HepG2 (cell line): ENCODE data around the gene RPF1. TPM values are rescaled to one million over a fixed set of nuclear protein-coding genes. Genes with fewer than 3 reads are reported as not detected.

Experiments used
- ATAD3A ChIP-seq: sonication (generic); formaldehyde crosslinking; IDR thresholded peaks from 2 replicates; pipeline ENCODE4 v1.4.0; 2020; ENCODE audit warnings: missing genetic modification reagents
- EED ChIP-seq: sonication (generic); formaldehyde crosslinking; IDR thresholded peaks from 2 replicates; pipeline ENCODE4 v1.5.0; 2020; ENCODE audit warnings: mild to moderate bottlenecking, missing genetic modification reagents
- EP300 ChIP-seq, 3 experiments: sonication (generic) in 1 of 3; formaldehyde crosslinking in 1 of 3; IDR thresholded peaks; 2 replicates each; pipeline versions ENCODE4 v1.5.1 to v1.6.1; 2011 to 2020; ENCODE audit warnings: low read depth in 2 of 3, low read length in 2 of 3, borderline replicate concordance in 1 of 3, improper control_type of control experiment in 1 of 3, mild to moderate bottlenecking in 1 of 3, missing genetic modification reagents in 1 of 3, moderate library complexity in 1 of 3
- MEF2D ChIP-seq: sonication (generic); formaldehyde crosslinking; IDR thresholded peaks from 2 replicates; pipeline ENCODE4 v1.5.1; 2020; ENCODE audit warnings: mild to moderate bottlenecking, missing genetic modification reagents
- PAXIP1 ChIP-seq: sonication (generic); formaldehyde crosslinking; conservative IDR thresholded peaks from 2 replicates; pipeline ENCODE4 v1.4.0; 2020; ENCODE audit warnings: mild to moderate bottlenecking, missing genetic modification reagents, moderate library complexity
- XBP1 ChIP-seq: sonication (generic); formaldehyde crosslinking; IDR thresholded peaks from 2 replicates; pipeline ENCODE4 v1.5.0; 2020; ENCODE audit warnings: missing genetic modification reagents
- ZBTB20 ChIP-seq: sonication (generic); formaldehyde crosslinking; IDR thresholded peaks from 2 replicates; pipeline ENCODE4 v1.8.1; 2023; ENCODE audit warnings: missing genetic modification reagents, low read depth, mild to moderate bottlenecking, borderline replicate concordance
- ZNF30 ChIP-seq: sonication (generic); formaldehyde crosslinking; IDR thresholded peaks from 2 replicates; pipeline ENCODE4 v1.5.0; 2020; ENCODE audit warnings: mild to moderate bottlenecking, missing genetic modification reagents
- ZNF761 ChIP-seq: sonication (generic); formaldehyde crosslinking; conservative IDR thresholded peaks from 2 replicates; pipeline ENCODE4 v1.4.0; 2020; ENCODE audit warnings: mild to moderate bottlenecking, missing genetic modification reagents
- ZNF839 ChIP-seq: sonication (generic); formaldehyde crosslinking; IDR thresholded peaks from 2 replicates; pipeline ENCODE4 v1.4.0; 2020; ENCODE audit warnings: missing genetic modification reagents, mild to moderate bottlenecking, borderline replicate concordance
- polyA plus RNA-seq, 8 experiments: library from polyadenylated mRNA; depleted of rRNA in 3 of 8; stranded (reverse) in 7 of 8; unstranded in 1 of 8; fragments of >200 nt; fragmentation: Illumina TruSeq in 4 of 8; extraction: Trizol in 4 of 8; gene quantifications; 2 replicates each; pipeline versions ENCODE4 v1.2.1 to v1.2.3, GENCODE V29; 2011 to 2016; ENCODE audit warnings: low read depth in 4 of 8, missing spikeins in 1 of 8, mixed read lengths in 1 of 8; ENCODE audit not compliant: insufficient read depth in 1 of 8
- total RNA-seq, 5 experiments: library from RNA; depleted of rRNA; stranded (reverse); fragments of >200 nt; fragmentation: Illumina TruSeq; extraction: Trizol; gene quantifications; 2 replicates each; pipeline ENCODE4 v1.2.3, GENCODE V29; 2016; ENCODE audit warnings: low read depth in 1 of 5
- TF ChIP-seq, protein P1 (sequence below): sonication (generic); formaldehyde crosslinking; IDR thresholded peaks from 2 replicates; pipeline ENCODE4 v1.9.0; 2021; ENCODE audit warnings: missing genetic modification reagents, borderline replicate concordance
- TF ChIP-seq, protein P2 (sequence below): IDR thresholded peaks from 2 replicates; pipeline ENCODE4 v1.6.1; 2016; ENCODE audit warnings: missing compliant biosample characterization, missing genetic modification reagents, borderline replicate concordance
- TF ChIP-seq, protein P3 (sequence below): sonication (generic); formaldehyde crosslinking; IDR thresholded peaks from 2 replicates; pipeline ENCODE4 v1.5.1; 2020; ENCODE audit warnings: mild to moderate bottlenecking, missing genetic modification reagents, borderline replicate concordance

RPF1 gene
- total and polyA plus RNA-seq, 2 of the 13 experiments (the other 11 are each of a cell fraction or from before 2014, with no cell fraction given) = 23.0 to 39.0 TPM

DNA sequence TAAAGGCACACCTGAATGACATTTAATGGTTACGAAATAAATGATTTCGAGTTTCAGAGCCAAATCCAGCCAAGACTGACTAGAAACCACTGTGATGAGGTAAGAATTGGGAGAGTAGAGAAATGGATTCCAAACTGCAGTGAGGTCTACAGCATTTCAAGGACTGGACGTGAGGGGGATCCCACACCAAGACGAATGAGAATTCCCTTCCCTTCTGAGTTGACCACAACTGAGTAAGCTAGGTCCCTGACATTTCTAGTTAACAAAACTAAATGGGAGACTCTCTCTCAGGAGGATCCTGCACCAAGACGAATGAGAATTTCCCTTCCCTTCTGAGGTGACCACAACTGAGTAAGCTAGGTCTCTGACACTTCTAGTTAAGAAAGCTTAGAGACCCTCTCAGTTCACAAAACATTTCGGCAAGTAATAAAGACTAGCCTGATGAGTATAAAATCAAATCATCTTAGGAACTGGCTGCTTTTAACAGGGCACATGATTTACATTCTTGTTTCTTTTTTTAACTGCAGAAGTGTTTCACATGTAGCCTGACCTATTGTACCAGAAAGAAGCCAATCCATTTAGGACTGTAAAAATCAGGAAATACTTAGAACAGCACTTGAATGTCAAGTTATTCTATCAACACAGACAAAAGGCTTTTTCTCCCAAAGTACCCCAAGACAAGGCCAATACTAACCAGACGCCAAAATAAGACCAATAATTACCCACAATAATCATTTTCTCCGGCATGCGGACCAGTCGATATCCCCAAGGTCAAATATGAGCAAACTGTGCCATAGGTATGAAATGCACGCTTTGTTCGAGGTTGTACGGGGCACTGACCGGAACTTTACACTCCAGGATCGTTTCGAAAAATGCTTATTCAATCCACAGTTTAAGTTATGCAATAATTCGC, 25.8 kb downstream of the RPF1 start (continued):
- TF ChIP-seq ATAD3A (CRISPR knock-in tag) = no peak
- 0 out of 2 replicates have a peak, but pooled peaks have one; percentile 28 for TF ChIP-seq MEF2D
- TF ChIP-seq ZBTB20 = no peak; the same call in 1 of the 2 replicates
- TF ChIP-seq EP300 (IDR thresholded peaks at IDR 0.05; ENCODE audit: low read depth in 2 of 2, low read length in 2 of 2) = peak in 1 of 2 experiments; percentile 65; a peak in 2 of 4 replicates
- peak; percentile 43; the same call in 1 of the 2 replicates for TF ChIP-seq EP300 (CRISPR knock-in tag; IDR thresholded peaks at IDR 0.05; ENCODE audit: borderline replicate concordance)
- TF ChIP-seq, protein P1, sequence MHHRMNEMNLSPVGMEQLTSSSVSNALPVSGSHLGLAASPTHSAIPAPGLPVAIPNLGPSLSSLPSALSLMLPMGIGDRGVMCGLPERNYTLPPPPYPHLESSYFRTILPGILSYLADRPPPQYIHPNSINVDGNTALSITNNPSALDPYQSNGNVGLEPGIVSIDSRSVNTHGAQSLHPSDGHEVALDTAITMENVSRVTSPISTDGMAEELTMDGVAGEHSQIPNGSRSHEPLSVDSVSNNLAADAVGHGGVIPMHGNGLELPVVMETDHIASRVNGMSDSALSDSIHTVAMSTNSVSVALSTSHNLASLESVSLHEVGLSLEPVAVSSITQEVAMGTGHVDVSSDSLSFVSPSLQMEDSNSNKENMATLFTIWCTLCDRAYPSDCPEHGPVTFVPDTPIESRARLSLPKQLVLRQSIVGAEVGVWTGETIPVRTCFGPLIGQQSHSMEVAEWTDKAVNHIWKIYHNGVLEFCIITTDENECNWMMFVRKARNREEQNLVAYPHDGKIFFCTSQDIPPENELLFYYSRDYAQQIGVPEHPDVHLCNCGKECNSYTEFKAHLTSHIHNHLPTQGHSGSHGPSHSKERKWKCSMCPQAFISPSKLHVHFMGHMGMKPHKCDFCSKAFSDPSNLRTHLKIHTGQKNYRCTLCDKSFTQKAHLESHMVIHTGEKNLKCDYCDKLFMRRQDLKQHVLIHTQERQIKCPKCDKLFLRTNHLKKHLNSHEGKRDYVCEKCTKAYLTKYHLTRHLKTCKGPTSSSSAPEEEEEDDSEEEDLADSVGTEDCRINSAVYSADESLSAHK = no peak
- TF ChIP-seq EED (CRISPR knock-in tag) = no peak
- TF ChIP-seq PAXIP1 (CRISPR knock-in tag) = peak; percentile 80
- TF ChIP-seq XBP1 (CRISPR knock-in tag) = no peak
- no peak for TF ChIP-seq ZNF839 (CRISPR knock-in tag)
- no peak for TF ChIP-seq ZNF30 (CRISPR knock-in tag)
- TF ChIP-seq, protein P2, sequence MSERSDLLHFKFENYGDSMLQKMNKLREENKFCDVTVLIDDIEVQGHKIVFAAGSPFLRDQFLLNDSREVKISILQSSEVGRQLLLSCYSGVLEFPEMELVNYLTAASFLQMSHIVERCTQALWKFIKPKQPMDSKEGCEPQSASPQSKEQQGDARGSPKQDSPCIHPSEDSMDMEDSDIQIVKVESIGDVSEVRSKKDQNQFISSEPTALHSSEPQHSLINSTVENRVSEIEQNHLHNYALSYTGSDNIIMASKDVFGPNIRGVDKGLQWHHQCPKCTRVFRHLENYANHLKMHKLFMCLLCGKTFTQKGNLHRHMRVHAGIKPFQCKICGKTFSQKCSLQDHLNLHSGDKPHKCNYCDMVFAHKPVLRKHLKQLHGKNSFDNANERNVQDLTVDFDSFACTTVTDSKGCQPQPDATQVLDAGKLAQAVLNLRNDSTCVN (CRISPR knock-in tag) = no peak
- TF ChIP-seq, protein P3, sequence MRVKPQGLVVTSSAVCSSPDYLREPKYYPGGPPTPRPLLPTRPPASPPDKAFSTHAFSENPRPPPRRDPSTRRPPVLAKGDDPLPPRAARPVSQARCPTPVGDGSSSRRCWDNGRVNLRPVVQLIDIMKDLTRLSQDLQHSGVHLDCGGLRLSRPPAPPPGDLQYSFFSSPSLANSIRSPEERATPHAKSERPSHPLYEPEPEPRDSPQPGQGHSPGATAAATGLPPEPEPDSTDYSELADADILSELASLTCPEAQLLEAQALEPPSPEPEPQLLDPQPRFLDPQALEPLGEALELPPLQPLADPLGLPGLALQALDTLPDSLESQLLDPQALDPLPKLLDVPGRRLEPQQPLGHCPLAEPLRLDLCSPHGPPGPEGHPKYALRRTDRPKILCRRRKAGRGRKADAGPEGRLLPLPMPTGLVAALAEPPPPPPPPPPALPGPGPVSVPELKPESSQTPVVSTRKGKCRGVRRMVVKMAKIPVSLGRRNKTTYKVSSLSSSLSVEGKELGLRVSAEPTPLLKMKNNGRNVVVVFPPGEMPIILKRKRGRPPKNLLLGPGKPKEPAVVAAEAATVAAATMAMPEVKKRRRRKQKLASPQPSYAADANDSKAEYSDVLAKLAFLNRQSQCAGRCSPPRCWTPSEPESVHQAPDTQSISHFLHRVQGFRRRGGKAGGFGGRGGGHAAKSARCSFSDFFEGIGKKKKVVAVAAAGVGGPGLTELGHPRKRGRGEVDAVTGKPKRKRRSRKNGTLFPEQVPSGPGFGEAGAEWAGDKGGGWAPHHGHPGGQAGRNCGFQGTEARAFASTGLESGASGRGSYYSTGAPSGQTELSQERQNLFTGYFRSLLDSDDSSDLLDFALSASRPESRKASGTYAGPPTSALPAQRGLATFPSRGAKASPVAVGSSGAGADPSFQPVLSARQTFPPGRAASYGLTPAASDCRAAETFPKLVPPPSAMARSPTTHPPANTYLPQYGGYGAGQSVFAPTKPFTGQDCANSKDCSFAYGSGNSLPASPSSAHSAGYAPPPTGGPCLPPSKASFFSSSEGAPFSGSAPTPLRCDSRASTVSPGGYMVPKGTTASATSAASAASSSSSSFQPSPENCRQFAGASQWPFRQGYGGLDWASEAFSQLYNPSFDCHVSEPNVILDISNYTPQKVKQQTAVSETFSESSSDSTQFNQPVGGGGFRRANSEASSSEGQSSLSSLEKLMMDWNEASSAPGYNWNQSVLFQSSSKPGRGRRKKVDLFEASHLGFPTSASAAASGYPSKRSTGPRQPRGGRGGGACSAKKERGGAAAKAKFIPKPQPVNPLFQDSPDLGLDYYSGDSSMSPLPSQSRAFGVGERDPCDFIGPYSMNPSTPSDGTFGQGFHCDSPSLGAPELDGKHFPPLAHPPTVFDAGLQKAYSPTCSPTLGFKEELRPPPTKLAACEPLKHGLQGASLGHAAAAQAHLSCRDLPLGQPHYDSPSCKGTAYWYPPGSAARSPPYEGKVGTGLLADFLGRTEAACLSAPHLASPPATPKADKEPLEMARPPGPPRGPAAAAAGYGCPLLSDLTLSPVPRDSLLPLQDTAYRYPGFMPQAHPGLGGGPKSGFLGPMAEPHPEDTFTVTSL (CRISPR knock-in tag) = peak; percentile 66; the same call in 1 of the 2 replicates
- TF ChIP-seq ZNF761 (CRISPR knock-in tag) = no peak
